Osteoblast (primary cell): ENCODE results near the gene PAK1. TPM values are rescaled to one million over a fixed set of nuclear protein-coding genes. Genes with fewer than 3 reads are reported as not detected.

Experiments used
- DNase-seq: peaks from one replicate; pipeline ENCODE4 v3.0.0; 2011; ENCODE audit warnings: low spot score, mixed read lengths; ENCODE audit not compliant: insufficient read length; ENCODE audit errors: missing footprints
- H2AFZ ChIP-seq: 2 replicates; pipeline ENCODE4 v1.6.0; 2011; ENCODE audit warnings: mild to moderate bottlenecking, low read length
- H3K27ac ChIP-seq: 2 replicates; pipeline ENCODE4 v1.5.1; 2011; ENCODE audit warnings: mild to moderate bottlenecking, low read depth, low read length, moderate library complexity
- H3K27me3 ChIP-seq: 2 replicates; pipeline ENCODE4 v1.6.0; 2012; ENCODE audit warnings: mild to moderate bottlenecking, control low read depth, inconsistent platforms, low read length, moderate library complexity; ENCODE audit not compliant: insufficient read depth
- H3K36me3 ChIP-seq: 2 replicates; pipeline ENCODE4 v1.5.1; 2011; ENCODE audit warnings: mild to moderate bottlenecking, low read length, control low read depth, moderate library complexity; ENCODE audit not compliant: insufficient read depth
- H3K4me1 ChIP-seq: 2 replicates; pipeline ENCODE4 v1.5.1; 2011; ENCODE audit warnings: mild to moderate bottlenecking, low read length, control low read depth, moderate library complexity; ENCODE audit not compliant: insufficient read depth
- H3K4me2 ChIP-seq: 2 replicates; pipeline ENCODE4 v1.6.0; 2011; ENCODE audit warnings: mild to moderate bottlenecking, low read length; ENCODE audit not compliant: insufficient read depth
- H3K4me3 ChIP-seq: fragments of 200-600 bp; sonication (generic); 3 replicates; pipeline ENCODE4 v1.5.1; 2012; ENCODE audit warnings: mild to moderate bottlenecking, low read length, inconsistent platforms; ENCODE audit not compliant: insufficient read depth
- H3K79me2 ChIP-seq: 2 replicates; pipeline ENCODE4 v1.6.0; 2012; ENCODE audit warnings: mild to moderate bottlenecking, low read length, control low read depth, inconsistent platforms; ENCODE audit not compliant: insufficient read depth
- H3K9me3 ChIP-seq: 2 replicates; pipeline ENCODE4 v1.5.1; 2011; ENCODE audit warnings: low read depth, low read length, control low read depth
- H4K20me1 ChIP-seq: 2 replicates; pipeline ENCODE4 v1.6.0; 2012; ENCODE audit warnings: mild to moderate bottlenecking, low read length, control low read depth; ENCODE audit not compliant: insufficient read depth
- total RNA-seq: library from RNA; depleted of rRNA; stranded (reverse); fragments of >200 nt; gene quantifications from 2 replicates; pipeline ENCODE4 v1.2.3, GENCODE V29; 2012
- TF ChIP-seq, protein P1 (sequence below): IDR thresholded peaks from 2 replicates; pipeline ENCODE4 v1.5.1; 2011; ENCODE audit warnings: mild to moderate bottlenecking, low read depth, low read length, moderate library complexity; ENCODE audit errors: extremely low read depth

Gene PAK1
- total RNA-seq, 1 donor, result 34.4 TPM

DNA sequence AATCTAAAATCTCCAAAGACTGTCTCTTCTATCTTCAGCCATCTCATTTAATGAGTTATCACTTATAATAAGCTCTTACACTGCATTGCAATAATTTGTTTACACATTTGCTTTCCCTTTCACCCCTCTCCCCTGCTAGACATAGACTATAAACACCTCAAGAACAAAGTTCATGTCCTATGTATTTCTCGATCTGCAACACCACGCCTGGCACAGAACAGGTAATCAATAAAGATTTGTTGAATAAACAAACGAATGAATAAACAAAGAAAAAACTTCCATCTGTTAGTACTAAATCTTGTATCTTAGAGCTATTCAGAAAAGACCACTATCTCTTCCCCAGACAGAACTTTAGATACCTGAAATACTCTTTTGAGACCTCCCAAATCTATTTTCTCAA is 77.6 kb downstream of the PAK1 start:
- H3K27me3 ChIP-seq, result no peaks in the 10 kb centered on the region
- no peak overlapping the region for H3K27ac ChIP-seq
- H3K4me2 ChIP-seq, result no peak overlapping the region
- no peak overlapping the region for H3K4me3 ChIP-seq
- TF ChIP-seq, protein P1, sequence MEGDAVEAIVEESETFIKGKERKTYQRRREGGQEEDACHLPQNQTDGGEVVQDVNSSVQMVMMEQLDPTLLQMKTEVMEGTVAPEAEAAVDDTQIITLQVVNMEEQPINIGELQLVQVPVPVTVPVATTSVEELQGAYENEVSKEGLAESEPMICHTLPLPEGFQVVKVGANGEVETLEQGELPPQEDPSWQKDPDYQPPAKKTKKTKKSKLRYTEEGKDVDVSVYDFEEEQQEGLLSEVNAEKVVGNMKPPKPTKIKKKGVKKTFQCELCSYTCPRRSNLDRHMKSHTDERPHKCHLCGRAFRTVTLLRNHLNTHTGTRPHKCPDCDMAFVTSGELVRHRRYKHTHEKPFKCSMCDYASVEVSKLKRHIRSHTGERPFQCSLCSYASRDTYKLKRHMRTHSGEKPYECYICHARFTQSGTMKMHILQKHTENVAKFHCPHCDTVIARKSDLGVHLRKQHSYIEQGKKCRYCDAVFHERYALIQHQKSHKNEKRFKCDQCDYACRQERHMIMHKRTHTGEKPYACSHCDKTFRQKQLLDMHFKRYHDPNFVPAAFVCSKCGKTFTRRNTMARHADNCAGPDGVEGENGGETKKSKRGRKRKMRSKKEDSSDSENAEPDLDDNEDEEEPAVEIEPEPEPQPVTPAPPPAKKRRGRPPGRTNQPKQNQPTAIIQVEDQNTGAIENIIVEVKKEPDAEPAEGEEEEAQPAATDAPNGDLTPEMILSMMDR, result no peak
- H3K79me2 ChIP-seq, result peaks cover 45% of the 10 kb centered on the region
- H3K4me1 ChIP-seq, result no peaks in the 10 kb centered on the region
- H3K9me3 ChIP-seq, result no peaks in the 10 kb centered on the region
- no peak overlapping the region for H2AFZ ChIP-seq
- no peaks in the 10 kb centered on the region for H3K36me3 ChIP-seq
- peaks cover 12% of the 10 kb centered on the region for H4K20me1 ChIP-seq
- no peak for DNase-seq

DNA sequence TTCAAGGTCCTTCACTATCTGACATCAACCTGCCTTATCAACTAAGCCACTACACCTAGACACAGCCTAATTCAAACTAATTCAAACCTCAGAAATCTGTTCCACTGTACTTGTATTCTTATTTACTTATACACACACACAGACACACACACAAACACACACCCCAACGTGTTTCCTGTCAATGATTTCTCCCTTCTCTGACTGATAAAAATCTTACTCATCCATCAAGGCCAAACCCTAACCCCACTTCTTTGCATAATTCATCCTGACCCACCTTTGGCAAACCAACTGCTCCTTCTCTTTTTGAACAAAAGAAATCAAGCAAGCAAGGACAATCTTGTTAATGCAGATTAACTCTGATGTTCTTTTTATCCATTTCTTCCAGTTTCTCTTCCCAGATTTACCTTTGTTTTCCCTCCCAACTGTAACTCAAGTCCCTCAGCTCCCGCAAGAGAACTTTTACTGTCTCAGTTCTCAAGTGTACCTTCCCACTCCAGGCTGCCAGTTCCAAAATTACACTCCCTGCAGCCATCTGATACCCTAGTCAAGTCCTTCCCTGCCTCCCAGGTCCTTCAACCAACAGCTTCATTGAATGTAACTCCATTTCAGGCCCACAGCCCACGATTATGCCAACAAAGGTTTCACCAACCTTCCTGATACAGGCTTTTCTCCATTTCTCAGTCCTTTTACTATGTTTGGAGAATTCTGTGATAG is 78.3 kb downstream of the PAK1 start:
- DNase-seq, result no peak
- H3K36me3 ChIP-seq, result no peaks in the 10 kb centered on the region
- H3K27me3 ChIP-seq, result no peaks in the 10 kb centered on the region
- peaks cover 43% of the 10 kb centered on the region for H3K79me2 ChIP-seq
- H4K20me1 ChIP-seq, result peaks cover 12% of the 10 kb centered on the region
- H2AFZ ChIP-seq, result no peak overlapping the region
- no peaks in the 10 kb centered on the region for H3K4me1 ChIP-seq
- H3K4me3 ChIP-seq, result no peak overlapping the region
- TF ChIP-seq, protein P1, result no peak
- H3K9me3 ChIP-seq, result no peaks in the 10 kb centered on the region
- no peak overlapping the region for H3K27ac ChIP-seq
- H3K4me2 ChIP-seq, result no peak overlapping the region

DNA sequence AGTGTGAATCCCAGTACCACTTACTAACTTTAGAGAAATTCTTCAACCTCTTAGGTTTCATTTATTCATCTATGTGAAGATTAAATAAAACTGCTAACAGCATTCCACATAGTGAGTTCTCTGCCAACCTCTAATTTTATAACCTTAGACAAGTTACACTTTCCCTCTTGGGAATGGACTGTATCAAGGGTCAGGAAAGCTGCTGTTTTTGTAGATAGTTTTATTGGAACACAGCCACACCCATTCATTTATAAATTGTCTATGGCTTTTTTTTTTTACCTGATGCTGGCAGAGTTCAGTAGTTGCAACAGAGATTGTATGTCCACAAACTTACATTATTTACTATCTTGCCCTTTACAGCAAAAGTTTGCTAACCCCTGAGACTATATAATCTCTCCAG is 81.1 kb downstream of the PAK1 start:
- H3K4me2 ChIP-seq, result no peak overlapping the region
- peaks cover 26% of the 10 kb centered on the region for H3K79me2 ChIP-seq
- H3K4me3 ChIP-seq, result no peak overlapping the region
- TF ChIP-seq, protein P1, result no peak
- H3K4me1 ChIP-seq, result no peaks in the 10 kb centered on the region
- H3K36me3 ChIP-seq, result no peaks in the 10 kb centered on the region
- no peak overlapping the region for H2AFZ ChIP-seq
- H4K20me1 ChIP-seq, result peaks cover 8% of the 10 kb centered on the region
- H3K27me3 ChIP-seq, result no peaks in the 10 kb centered on the region
- no peaks in the 10 kb centered on the region for H3K9me3 ChIP-seq
- H3K27ac ChIP-seq, result no peak overlapping the region
- DNase-seq, result no peak

DNA sequence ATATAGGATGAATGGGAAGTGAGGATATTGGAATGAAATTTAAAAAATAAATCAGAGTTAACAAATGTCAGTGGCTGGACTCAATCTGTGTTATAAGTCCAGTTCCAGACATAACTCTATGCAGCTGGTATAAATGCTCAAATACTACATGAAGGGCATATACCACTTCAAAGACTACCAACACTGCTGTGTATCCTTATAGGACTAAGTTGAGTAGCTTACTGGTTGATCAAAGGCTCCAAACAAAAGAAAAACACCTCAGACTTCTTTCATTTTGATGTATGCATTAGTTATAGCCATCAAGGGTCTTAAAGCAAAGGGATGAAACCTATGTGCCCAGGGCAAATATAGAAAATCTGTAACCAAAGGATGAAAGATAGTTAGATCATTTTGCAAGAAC is 86.2 kb downstream of the PAK1 start:
- H3K4me3 ChIP-seq, result no peak overlapping the region
- TF ChIP-seq, protein P1, result no peak
- no peak overlapping the region for H3K4me2 ChIP-seq
- peak; percentile 15 for DNase-seq
- H3K36me3 ChIP-seq, result no peaks in the 10 kb centered on the region
- H4K20me1 ChIP-seq, result no peaks in the 10 kb centered on the region
- H3K4me1 ChIP-seq, result no peaks in the 10 kb centered on the region
- no peak overlapping the region for H3K27ac ChIP-seq
- H3K27me3 ChIP-seq, result no peaks in the 10 kb centered on the region
- no peak overlapping the region for H2AFZ ChIP-seq
- H3K79me2 ChIP-seq, result no peaks in the 10 kb centered on the region
- H3K9me3 ChIP-seq, result no peaks in the 10 kb centered on the region
